Amniotic stem cell (primary cell): Measurements from ENCODE around the gene BCAM.
A peak's percentile ranks its signal among the peaks of the same experiment; 100 is the strongest.
"Not testable (repeated sequence)": the region's sequence is repeated elsewhere in the genome, so short reads cannot be mapped to it uniquely, and the experiment has no call there.

ENCODE experiments used
- DNase-seq: peaks from one replicate; lab custom pipeline; 2025; lab: John Stamatoyannopoulos, UW

The BCAM gene

GRCh38 chr19:44817725-44818465, 9.0 kb downstream of the BCAM start:
- no peak for DNase-seq

DNA sequence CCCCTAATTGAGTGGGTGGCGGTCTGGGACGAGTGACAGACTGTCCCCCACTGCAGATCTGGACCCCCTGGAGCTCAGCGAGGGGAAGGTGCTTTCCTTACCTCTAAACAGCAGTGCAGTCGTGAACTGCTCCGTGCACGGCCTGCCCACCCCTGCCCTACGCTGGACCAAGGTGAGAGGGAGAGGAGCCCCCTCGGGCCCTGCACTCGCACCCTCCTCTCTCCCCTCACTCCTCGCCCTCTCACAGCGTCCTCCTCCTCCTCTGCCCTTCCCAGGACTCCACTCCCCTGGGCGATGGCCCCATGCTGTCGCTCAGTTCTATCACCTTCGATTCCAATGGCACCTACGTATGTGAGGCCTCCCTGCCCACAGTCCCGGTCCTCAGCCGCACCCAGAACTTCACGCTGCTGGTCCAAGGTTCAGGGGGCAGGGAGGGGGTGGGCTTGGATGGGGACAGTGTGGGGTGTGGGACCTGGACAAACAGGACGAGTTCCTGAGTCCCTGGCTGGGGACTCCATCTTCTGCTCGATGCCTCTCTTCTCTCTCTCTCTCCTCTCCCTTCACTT, 9.6 kb downstream of the BCAM start:
- DNase-seq = no peak

DNA sequence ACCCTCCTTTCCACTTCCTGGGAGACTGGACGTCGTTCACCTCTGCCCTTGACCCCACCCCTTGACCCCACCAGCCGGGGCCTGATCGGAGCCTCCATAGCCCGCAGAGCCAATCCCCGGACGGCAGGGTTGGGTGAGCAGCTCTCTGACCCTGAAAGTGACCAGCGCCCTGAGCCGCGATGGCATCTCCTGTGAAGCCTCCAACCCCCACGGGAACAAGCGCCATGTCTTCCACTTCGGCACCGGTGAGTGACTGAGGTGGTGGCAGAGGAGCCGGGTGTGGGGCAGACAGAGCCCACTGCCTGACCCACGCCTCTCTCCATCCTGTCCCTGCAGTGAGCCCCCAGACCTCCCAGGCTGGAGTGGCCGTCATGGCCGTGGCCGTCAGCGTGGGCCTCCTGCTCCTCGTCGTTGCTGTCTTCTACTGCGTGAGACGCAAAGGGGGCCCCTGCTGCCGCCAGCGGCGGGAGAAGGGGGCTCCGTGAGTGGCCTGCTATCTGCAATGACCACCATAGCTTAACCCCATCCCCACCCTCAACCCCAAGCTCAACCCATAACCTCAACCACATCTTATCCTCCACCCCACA, 10.4 kb downstream of the BCAM start:
- no peak for DNase-seq

DNA sequence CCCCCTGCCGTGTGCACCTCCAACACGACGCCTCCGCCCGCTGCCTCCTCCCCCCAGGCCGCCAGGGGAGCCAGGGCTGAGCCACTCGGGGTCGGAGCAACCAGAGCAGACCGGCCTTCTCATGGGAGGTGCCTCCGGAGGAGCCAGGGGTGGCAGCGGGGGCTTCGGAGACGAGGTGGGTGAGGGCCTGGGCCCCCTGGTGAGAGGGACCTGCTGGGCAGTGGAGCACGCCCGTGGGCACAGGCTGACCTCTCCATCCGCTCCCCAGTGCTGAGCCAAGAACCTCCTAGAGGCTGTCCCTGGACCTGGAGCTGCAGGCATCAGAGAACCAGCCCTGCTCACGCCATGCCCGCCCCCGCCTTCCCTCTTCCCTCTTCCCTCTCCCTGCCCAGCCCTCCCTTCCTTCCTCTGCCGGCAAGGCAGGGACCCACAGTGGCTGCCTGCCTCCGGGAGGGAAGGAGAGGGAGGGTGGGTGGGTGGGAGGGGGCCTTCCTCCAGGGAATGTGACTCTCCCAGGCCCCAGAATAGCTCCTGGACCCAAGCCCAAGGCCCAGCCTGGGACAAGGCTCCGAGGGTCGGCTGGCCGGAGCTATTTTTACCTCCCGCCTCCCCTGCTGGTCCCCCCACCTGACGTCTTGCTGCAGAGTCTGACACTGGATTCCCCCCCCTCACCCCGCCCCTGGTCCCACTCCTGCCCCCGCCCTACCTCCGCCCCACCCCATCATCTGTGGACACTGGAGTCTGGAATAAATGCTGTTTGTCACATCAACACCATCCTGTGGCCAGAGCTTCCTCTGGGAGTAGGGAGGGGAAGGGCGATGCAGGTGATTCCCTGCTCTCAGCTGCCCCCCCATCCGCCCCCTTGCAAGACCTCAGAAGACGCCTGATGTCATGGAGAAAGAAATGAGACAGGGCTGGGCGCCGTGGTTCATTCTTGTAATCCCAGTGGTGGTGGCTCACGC, 12.0 kb downstream of the BCAM start:
- no peak for DNase-seq

DNA sequence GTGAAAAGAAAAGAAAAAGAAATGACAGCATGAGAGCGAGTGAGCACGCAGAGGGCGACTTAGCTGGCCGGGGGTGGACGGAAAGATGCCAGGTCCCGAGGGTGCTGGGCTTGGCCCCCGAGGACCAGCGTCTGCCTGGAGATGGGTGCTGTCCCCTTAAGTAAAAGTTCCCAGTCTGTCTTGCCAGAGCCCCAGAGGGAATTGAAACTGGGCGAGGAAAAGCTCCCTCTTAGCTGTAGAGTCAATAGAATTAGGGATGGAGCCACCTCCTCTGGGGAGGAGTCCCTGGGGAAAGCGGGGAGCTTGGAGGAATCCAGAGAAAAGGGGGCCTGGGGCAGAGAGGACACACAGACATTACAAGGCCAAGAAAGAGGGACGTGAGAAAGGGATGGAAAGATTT, 13.3 kb downstream of the BCAM start:
- no peak for DNase-seq

- DNase-seq = no peak
Measured at GRCh38 chr19:44822670-44823372, 13.9 kb downstream of the BCAM start.

DNA sequence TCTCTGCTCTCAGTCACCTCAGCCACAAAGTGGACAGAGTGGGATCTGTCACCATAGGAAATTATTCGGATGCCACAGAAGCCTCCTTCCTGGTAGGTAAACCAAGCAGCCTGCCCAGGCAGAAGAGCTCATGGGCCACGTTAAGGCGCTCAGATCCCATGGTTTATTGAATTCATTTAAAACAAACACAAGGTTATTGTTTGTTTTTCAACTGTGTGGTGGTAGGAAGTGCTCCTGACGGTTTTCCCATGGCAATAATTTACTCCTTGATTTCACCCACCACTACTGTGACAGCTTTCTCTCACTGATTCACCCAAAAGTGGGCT, 14.4 kb downstream of the BCAM start:
- no peak for DNase-seq

GRCh38 chr19:44824761-44825160, 15.9 kb downstream of the BCAM start:
- no peak for DNase-seq

- not testable (repeated sequence) for DNase-seq
Measured at GRCh38 chr19:44832875-44833274, 24.0 kb downstream of the BCAM start.

GRCh38 chr19:44834399-44834798, 25.5 kb downstream of the BCAM start:
- not testable (repeated sequence) for DNase-seq

DNA sequence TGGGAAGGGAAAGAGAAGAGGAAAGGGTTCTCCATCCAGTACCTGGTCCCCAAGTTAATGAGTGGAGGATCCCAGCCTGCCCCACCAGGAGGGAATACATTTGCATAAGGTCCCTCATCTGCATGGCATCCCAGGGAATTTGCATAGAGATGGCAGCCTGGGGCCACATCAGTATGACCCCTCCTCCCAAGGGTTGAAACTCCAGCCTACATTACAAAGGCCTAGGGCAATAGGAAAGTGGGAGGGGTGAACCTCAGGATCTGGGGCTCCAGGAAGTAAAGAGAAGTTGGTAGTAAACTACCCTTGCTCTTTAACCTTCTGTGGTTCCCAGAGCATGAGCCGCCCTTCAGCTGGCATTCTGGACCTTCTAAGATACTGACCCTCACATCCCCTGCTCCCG, 30.4 kb downstream of the BCAM start:
- DNase-seq = no peak

GRCh38 chr19:44840811-44841210, 31.9 kb downstream of the BCAM start:
- DNase-seq = no peak

DNA sequence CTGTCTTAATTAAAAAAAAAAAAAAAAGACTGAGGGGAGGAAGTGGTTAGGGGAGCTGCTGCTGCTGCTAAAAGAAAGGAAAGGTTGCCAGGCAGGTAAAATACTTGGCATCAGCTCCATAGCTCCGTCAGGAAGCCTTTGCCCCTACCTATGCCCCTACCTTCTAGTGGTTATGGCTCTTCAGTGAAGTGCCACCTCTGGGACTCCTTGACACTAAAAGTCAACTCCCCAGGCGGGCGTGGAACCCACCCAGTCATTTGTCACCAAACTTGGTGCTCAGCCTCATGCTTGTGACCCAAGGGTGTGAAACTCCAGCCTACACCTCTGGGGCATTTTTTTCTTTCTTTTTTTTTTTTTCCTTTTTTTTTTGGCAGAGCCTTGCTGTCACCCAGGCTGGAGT, 32.3 kb downstream of the BCAM start:
- DNase-seq = no peak

DNA sequence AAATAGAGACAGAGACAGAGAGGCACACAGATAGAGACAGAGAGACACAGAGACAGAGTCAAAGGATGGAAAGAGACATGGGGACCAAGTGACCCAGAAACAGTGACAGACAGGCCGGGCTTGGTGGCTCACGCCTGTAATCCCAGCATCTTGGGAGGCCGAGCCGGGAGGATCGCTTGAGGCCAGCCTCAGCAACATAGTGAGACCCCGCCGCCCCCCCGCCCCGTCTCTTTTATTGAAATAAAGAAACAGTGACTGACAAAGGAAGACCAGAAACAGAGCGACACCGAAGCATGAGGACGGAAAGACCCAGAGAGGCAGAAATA, 36.3 kb downstream of the BCAM start:
- DNase-seq = no peak

DNA sequence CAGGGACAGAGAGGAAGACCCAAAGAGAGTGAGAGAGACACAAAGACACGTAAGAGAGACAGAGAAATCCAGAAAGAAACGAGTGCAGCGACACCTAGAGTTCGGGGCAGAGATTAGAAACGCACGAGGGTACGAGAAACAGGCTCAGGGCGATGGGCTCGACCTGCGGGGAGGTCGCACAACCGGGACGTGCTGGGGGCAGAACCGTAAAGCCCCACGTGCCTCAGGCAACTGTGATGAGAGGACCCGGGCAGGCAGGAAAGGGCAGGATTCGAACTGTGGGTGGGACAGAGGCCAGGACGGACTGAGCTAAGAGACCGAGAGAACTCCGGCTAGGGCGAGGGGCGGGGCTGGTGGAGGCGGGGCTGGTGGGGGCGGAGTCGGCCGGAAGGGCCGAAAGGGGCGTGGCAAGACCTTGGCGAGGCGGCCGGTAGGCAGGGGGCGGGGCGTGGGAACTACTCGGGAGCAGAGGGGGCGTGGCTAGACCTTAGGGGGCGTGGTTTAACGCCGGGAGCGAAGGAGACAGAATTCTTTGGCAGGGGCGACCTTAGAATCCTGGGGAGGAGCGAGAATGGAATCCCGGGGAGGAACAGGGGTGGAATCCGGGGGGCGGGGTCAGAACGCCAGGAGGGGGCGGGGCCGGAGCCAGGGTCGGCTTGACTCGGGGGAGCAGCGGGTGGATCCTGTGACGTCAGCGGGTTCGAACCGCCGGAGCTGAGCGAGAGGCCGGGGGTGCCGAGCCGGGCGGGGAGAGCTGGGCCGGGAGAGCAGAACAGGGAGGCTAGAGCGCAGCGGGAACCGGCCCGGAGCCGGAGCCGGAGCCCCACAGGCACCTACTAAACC, 36.9 kb downstream of the BCAM start, which contains the start of gene NECTIN2:
Gene NECTIN2 (plus strand): TSS at position 686 of the 843 bp plus-strand sequence. CDS start 229 bp downstream, outside the sequence.
- peak; percentile 97 for DNase-seq

- peak; percentile 11 for DNase-seq
Measured at GRCh38 chr19:44846455-44847143, 37.7 kb downstream of the BCAM start.

GRCh38 chr19:44847144-44848035, 38.5 kb downstream of the BCAM start:
- DNase-seq = peak; percentile 11

DNA sequence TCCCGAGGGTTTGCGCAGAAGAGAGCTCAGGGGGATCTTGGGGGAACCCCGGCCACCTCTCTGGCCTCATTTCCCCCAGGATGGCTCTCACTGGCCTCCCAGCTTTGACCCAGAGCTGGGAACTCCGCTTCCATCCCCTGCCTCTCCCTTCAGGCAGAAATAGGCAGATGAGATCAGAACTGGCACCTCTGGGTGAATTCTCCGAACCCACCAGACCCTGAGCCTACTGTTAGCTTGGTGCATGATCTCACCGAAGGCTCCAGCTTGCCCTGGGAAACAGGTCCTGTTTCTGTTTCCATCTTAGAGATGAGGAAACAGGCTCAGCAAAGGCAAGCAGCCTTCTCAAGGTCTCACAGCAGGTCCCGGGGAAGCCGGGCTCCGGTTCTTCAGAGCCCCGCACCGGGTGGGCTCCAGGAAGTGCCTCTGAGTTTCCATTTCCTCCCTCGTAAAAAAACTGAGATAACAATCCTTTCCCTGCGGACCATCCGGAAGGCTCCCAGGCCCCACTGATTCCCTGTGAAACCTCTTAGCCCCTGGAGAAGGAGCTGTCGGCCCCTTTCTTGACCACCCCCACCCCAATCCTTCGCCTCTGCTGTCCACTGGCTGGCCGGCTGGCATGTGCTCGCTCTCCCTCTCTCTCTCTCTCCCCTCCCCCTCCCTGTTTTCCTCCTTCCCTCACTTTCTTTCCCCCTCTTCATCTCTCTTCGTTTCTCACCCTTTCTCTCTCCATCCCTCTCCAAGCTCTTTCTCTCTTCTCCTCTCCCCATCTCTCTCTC, 39.3 kb downstream of the BCAM start:
- peak; percentile 18 for DNase-seq
